ENCODE measurements around the gene ARF1.

ARF1 gene

GRCh38 chr1:228131766-228132165 lies 49.3 kb downstream of the ARF1 start:
- no peak for DNase-seq (ENCODE audit: low read depth)
- no peak overlapping the region for H3K4me3 ChIP-seq (ENCODE audit: low read depth, low read length)
- no peak for TF ChIP-seq CTCF (IDR thresholded peaks at IDR 0.05; ENCODE audit: low read depth, low read length, missing control alignments)

GRCh38 chr1:228134591-228134990 lies 52.1 kb downstream of the ARF1 start:
- no peak overlapping the region for H3K4me3 ChIP-seq (ENCODE audit: low read depth, low read length)
- DNase-seq (ENCODE audit: low read depth): no peak
- TF ChIP-seq CTCF (IDR thresholded peaks at IDR 0.05; ENCODE audit: low read depth, low read length, missing control alignments): no peak

- TF ChIP-seq CTCF (IDR thresholded peaks at IDR 0.05; ENCODE audit: low read depth, low read length, missing control alignments): no peak
- DNase-seq (ENCODE audit: low read depth): no peak
- H3K4me3 ChIP-seq (ENCODE audit: low read depth, low read length): no peak overlapping the region
These were observed 54.4 kb downstream of the ARF1 start for GRCh38 chr1:228136901-228137300.

- no peak for TF ChIP-seq CTCF (IDR thresholded peaks at IDR 0.05; ENCODE audit: low read depth, low read length, missing control alignments)
- no peak for DNase-seq (ENCODE audit: low read depth)
These were observed 57.0 kb downstream of the ARF1 start for GRCh38 chr1:228139406-228139930.

GRCh38 chr1:228139931-228140723 lies 57.6 kb downstream of the ARF1 start, which contains the start of gene GUK1:
Gene GUK1, plus strand, starts transcription at chr1:228140279. Its CDS starts 24 bp downstream, at chr1:228140303.
- H3K4me3 ChIP-seq (ENCODE audit: low read depth, low read length): peak within 1 kb of the TSS; percentile 90
- DNase-seq (ENCODE audit: low read depth): peak; percentile 99
- TF ChIP-seq CTCF (IDR thresholded peaks at IDR 0.05; ENCODE audit: low read depth, low read length, missing control alignments): peak; percentile 7

More at GRCh38 chr1:228139406-228139930, 57.0 kb downstream of the ARF1 start:
- H3K4me3 ChIP-seq (ENCODE audit: low read depth, low read length): peak overlapping the region; percentile 90

- H3K4me3 ChIP-seq (ENCODE audit: low read depth, low read length): peak overlapping the region; percentile 90
- no peak for TF ChIP-seq CTCF (IDR thresholded peaks at IDR 0.05; ENCODE audit: low read depth, low read length, missing control alignments)
- DNase-seq (ENCODE audit: low read depth): no peak
These were observed 58.3 kb downstream of the ARF1 start for GRCh38 chr1:228140724-228141225.
